Ishikawa (cell line): Measurements from ENCODE around the gene MAP3K9.

Experiments used
- CEBPB ChIP-seq: IDR thresholded peaks from 2 replicates; pipeline ENCODE4 v1.6.1; 2012
- CREB1 ChIP-seq: IDR thresholded peaks from 2 replicates; pipeline ENCODE4 v1.6.1; 2012; ENCODE audit warnings: low read depth
- EGR1 ChIP-seq: IDR thresholded peaks from 2 replicates; pipeline ENCODE4 v1.6.1; 2012
- EP300 ChIP-seq: IDR thresholded peaks from 2 replicates; pipeline ENCODE4 v1.6.1; 2012; ENCODE audit warnings: borderline replicate concordance
- NFIC ChIP-seq: IDR thresholded peaks from 2 replicates; pipeline ENCODE4 v1.6.1; 2012
- RAD21 ChIP-seq: IDR thresholded peaks from 2 replicates; pipeline ENCODE4 v1.6.1; 2012; ENCODE audit warnings: low read depth
- REST ChIP-seq: IDR thresholded peaks from 2 replicates; pipeline ENCODE4 v1.6.1; 2012; ENCODE audit warnings: low read depth, mild to moderate bottlenecking
- TAF1 ChIP-seq: IDR thresholded peaks from 2 replicates; pipeline ENCODE4 v1.6.1; 2012; ENCODE audit warnings: low read depth, mild to moderate bottlenecking
- TCF12 ChIP-seq: IDR thresholded peaks from 2 replicates; pipeline ENCODE4 v1.6.1; 2012; ENCODE audit warnings: low read depth
- TEAD4 ChIP-seq: IDR thresholded peaks from 2 replicates; pipeline ENCODE4 v1.6.1; 2012
- USF1 ChIP-seq: IDR thresholded peaks from 2 replicates; pipeline ENCODE4 v1.6.1; 2012
- YY1 ChIP-seq: IDR thresholded peaks from 2 replicates; pipeline ENCODE4 v1.6.1; 2012; ENCODE audit warnings: low read depth
- ZBTB7A ChIP-seq: IDR thresholded peaks from 2 replicates; pipeline ENCODE4 v1.6.1; 2012; ENCODE audit warnings: low read depth
- TF ChIP-seq, protein P1 (sequence below): IDR thresholded peaks from 2 replicates; pipeline ENCODE4 v1.6.1; 2012

The MAP3K9 gene

GRCh38 chr14:70692210-70692609 is 117.1 kb downstream of the MAP3K9 start:
- TF ChIP-seq EP300 (no peak), EGR1 (no peak), TCF12 (no peak), TEAD4 (no peak), REST (no peak), YY1 (no peak)
- TF ChIP-seq, protein P1, sequence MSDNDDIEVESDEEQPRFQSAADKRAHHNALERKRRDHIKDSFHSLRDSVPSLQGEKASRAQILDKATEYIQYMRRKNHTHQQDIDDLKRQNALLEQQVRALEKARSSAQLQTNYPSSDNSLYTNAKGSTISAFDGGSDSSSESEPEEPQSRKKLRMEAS, result no peak

- TF ChIP-seq CEBPB (no peak), ZBTB7A (no peak), EP300 (no peak), TEAD4 (no peak), RAD21 (no peak), CREB1 (no peak), USF1 (no peak)
Measured at GRCh38 chr14:70685474-70686197, 123.7 kb downstream of the MAP3K9 start.

DNA sequence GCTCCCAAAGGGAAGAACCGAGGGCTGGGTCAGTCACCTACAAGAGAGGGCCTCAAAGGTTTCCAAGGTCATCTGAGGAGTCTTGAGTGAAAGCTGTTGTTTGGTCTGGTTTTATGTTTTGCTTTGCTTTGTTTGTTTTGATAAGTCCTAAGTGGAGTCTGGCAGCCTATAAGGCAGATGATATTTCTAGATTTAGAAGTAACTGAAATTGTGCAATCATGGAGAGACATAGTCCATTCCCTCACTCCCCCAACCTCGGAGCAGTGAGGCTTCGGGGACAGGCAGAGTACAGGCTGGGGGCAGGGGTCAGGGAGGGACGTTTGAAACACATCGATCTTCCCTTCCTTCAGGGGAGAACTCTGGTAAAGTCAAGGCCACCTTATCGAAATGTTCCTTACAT is 125.3 kb downstream of the MAP3K9 start:
- TF ChIP-seq NFIC, result no peak
- TF ChIP-seq, protein P1, result no peak
- TF ChIP-seq ZBTB7A, result no peak

DNA sequence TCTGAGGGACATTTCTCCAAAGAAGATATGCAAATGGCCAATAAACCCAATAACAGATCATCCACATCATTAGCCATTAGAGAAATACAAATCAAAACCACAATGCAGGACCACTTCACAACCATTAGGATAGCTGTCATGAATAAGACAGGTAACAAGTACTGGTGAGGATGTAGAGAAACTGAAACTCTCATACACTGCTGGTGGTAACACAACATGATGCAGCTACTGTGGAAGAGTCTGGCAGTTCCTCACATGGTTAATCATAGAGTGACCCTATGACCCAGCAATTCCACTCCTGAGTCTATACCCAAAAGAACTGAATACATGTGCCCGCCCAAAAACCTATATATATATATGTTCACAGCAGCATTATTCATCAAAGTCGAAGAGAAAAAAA is 128.6 kb downstream of the MAP3K9 start:
- TF ChIP-seq TEAD4 (no peak), TAF1 (no peak), TCF12 (no peak)

- TF ChIP-seq YY1, result no peak
- no peak for TF ChIP-seq TAF1
- TF ChIP-seq CEBPB, result no peak
Measured at GRCh38 chr14:70677341-70677740, 132.0 kb downstream of the MAP3K9 start.
